ENCODE measurements around the gene LMNTD2. TPM values are rescaled to one million over a fixed set of nuclear protein-coding genes. Genes with fewer than 3 reads are reported as not detected.
A peak's percentile ranks its signal among the peaks of the same experiment; 100 is the strongest.

The LMNTD2 gene
- total RNA-seq, 1 experiment from 2014 or later = 1.4 TPM

GRCh38 chr11:536841-537621, 23.5 kb downstream of the LMNTD2 start, which contains the start of gene LRRC56:
Gene LRRC56, plus strand, starts transcription at chr11:537527. Its CDS starts 3,158 bp downstream, at chr11:540685.
- ChIA-PET CTCF (interaction anchor here (1.0 kb wide), 1 partner anchor 88 kb away, joined by 3 read pairs; no protein-coding TSS in a partner anchor), POLR2A (ENCODE audit: unreplicated experiment) (no interaction called here)
- DNase-seq (peak; percentile 86), ATAC-seq (peak; percentile 52)
- H3K27me3 ChIP-seq (ENCODE audit: low read length) = no peaks in the 10 kb centered on the region
- H3K9ac ChIP-seq (ENCODE audit: low read length) = peak within 1 kb of the TSS; percentile 62
- peak within 1 kb of the TSS; percentile 89 for H3K4me2 ChIP-seq (ENCODE audit: low read length)
- H3K27ac ChIP-seq (ENCODE audit: low read length) = peak within 1 kb of the TSS; percentile 63
- H3K9me2 ChIP-seq (replicated peaks; ENCODE audit: low read length) = no peaks in the 10 kb centered on the region
- H3F3A ChIP-seq (ENCODE audit: low read length, unreplicated experiment) = no peaks in the 10 kb centered on the region
- H3K36me3 ChIP-seq (ENCODE audit: low read depth, low read length) = no peaks in the 10 kb centered on the region
- TF ChIP-seq EZH2 (IDR thresholded peaks at IDR 0.05; ENCODE audit: low read length, unreplicated experiment) (no peak), CTCF (conservative IDR thresholded peaks at IDR 0.05; ENCODE audit: low read depth, low read length) (no peak), EZH2phosphoT487 (IDR thresholded peaks at IDR 0.05; ENCODE audit: borderline replicate concordance, low read length) (no peak)
- peaks cover 4% of the 10 kb centered on the region; the same call in 1 of the 2 replicates for H4K20me1 ChIP-seq (ENCODE audit: low read length)
- H3K79me2 ChIP-seq (ENCODE audit: low read length) = peaks cover 16% of the 10 kb centered on the region
- peak within 1 kb of the TSS; percentile 62 for H3K4me3 ChIP-seq (ENCODE audit: low read length)
- H3K9me3 ChIP-seq (ENCODE audit: low read length) = no peaks in the 10 kb centered on the region
- peak within 1 kb of the TSS; percentile 95 for H2AFZ ChIP-seq (ENCODE audit: low read length)
- peaks cover 17% of the 10 kb centered on the region for H3K4me1 ChIP-seq (ENCODE audit: insufficient read depth, low read length)
- BruUV-seq (replicated peaks) = no TSS peak
- intact Hi-C loops (cut with micrococcal nuclease) = loop anchor here (2.0 kb wide), 2 partner anchors 30 to 40 kb away; partner anchors contain the start of genes PHRF1 and RNH1

GRCh38 chr11:535519-536454, 24.8 kb downstream of the LMNTD2 start, which contains the start of gene HRAS:
Gene HRAS, minus strand, starts transcription at chr11:535576.
- BruUV-seq (replicated peaks) = TSS peak; percentile 24
- peak within 1 kb of the TSS; percentile 92 for H3K4me2 ChIP-seq (ENCODE audit: low read length)
- peaks cover 4% of the 10 kb centered on the region; the same call in 1 of the 2 replicates for H4K20me1 ChIP-seq (ENCODE audit: low read length)
- DNase-seq (peak; percentile 94), ATAC-seq (peak; percentile 77)
- H3K4me3 ChIP-seq (ENCODE audit: low read length) = peak within 1 kb of the TSS; percentile 89
- peaks cover 17% of the 10 kb centered on the region for H3K4me1 ChIP-seq (ENCODE audit: insufficient read depth, low read length)
- H3K27me3 ChIP-seq (ENCODE audit: low read length) = no peaks in the 10 kb centered on the region
- no peaks in the 10 kb centered on the region for H3K36me3 ChIP-seq (ENCODE audit: low read depth, low read length)
- H3F3A ChIP-seq (ENCODE audit: low read length, unreplicated experiment) = no peaks in the 10 kb centered on the region
- H3K9ac ChIP-seq (ENCODE audit: low read length) = peak within 1 kb of the TSS; percentile 80
- H3K27ac ChIP-seq (ENCODE audit: low read length) = peak within 1 kb of the TSS; percentile 63
- intact Hi-C loops (cut with micrococcal nuclease) = loop anchor here (2.0 kb wide), 2 partner anchors 29 to 41 kb away; partner anchors contain the start of genes PHRF1 and RNH1
- no peaks in the 10 kb centered on the region for H3K9me3 ChIP-seq (ENCODE audit: low read length)
- TF ChIP-seq CTCF (conservative IDR thresholded peaks at IDR 0.05; ENCODE audit: low read depth, low read length) (no peak), EZH2phosphoT487 (IDR thresholded peaks at IDR 0.05; ENCODE audit: borderline replicate concordance, low read length) (no peak), EZH2 (IDR thresholded peaks at IDR 0.05; ENCODE audit: low read length, unreplicated experiment) (no peak)
- H2AFZ ChIP-seq (ENCODE audit: low read length) = peak within 1 kb of the TSS; percentile 95
- H3K9me2 ChIP-seq (replicated peaks; ENCODE audit: low read length) = no peaks in the 10 kb centered on the region
- ChIA-PET POLR2A (ENCODE audit: unreplicated experiment) (interaction anchor here (0.6 to 1.1 kb wide), 2 partner anchors 40 to 79 kb away, joined by 3 to 7 read pairs; partner anchors contain the start of gene PHRF1), CTCF (interaction anchor here (1.0 kb wide), 1 partner anchor 87 kb away, joined by 3 read pairs; no protein-coding TSS in a partner anchor)
- peaks cover 16% of the 10 kb centered on the region for H3K79me2 ChIP-seq (ENCODE audit: low read length)
